Measurements from ENCODE around the gene EDAR.
A peak's percentile ranks its signal among the peaks of the same experiment; 100 is the strongest.

Gene EDAR

DNA sequence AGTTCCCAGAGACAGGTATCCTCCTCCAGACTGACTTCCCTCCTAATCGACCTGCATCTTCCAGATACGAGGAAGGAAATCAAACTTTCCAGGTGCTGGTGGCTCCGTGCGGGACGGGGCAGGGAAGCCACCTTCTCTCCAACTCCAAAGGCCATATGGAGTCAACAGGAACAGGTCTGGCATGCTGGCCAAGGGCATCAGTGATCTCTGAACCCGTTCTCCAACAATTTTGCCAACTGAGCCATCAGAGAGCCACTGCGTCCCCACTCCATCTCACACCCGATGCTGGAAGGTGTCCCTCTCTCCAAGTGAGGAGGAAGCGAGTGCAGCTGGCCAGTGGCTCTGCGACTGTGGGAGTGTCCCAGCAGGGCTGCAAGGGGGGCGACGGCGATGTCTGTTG, 5.4 kb downstream of the EDAR start:
- DNase-seq, result no peak
- no peak for ATAC-seq (replicated peaks)
- Mint-ChIP-seq H3K4me1 (no peaks in the 10 kb centered on the region), H3K36me3 (no peaks in the 10 kb centered on the region), H3K27me3 (peaks cover 18 to 22% of the 10 kb centered on the region in 2 donors), H3K9me3 (no peaks in the 10 kb centered on the region), H3K27ac (no peak overlapping the region), H3K4me3 (no peak overlapping the region)

DNA sequence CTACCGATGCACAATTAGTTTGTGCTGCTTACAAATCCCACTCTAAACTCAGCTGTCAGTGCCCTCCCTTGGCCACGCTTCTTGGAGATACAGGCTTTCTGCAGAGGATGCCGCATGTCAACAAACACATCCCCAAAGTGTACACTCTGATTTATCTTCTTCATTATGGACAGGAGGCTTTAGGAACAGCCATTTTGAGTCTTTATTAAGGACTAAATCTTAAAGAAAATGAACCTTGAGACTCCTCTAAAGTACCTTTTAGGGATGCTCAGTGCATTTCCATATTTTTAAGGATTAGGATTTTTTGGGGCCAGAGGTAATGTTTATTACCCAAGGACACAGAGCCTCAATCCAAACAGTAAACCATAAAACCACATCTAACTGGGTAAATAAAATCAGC, 6.0 kb downstream of the EDAR start:
- DNase-seq (no peak), ATAC-seq (replicated peaks) (no peak)
- Mint-ChIP-seq H3K4me3 (no peak overlapping the region), H3K9me3 (no peaks in the 10 kb centered on the region), H3K27me3 (peaks cover 16 to 19% of the 10 kb centered on the region in 2 donors), H3K36me3 (no peaks in the 10 kb centered on the region), H3K27ac (no peak overlapping the region), H3K4me1 (no peaks in the 10 kb centered on the region)

DNA sequence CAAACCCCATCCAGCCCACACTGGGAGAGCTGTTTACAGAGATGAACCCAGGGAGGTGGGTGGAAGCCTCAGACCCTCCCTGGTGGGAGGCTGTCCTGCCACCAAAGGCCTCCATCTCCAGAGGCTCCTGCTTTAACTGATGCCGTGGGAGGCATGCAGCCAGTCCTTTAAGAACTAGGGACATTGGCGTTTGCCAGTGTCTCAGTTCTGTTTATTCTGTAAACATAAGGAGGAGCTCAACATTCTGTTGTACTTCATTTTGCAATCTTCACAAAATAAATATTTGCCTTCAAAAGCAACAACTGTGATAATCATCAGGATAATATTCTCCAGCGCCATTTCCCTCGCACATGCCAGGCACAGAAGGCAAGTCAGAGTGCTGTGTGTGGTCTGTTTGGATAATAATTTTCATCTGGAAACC, 6.8 kb downstream of the EDAR start:
- DNase-seq (no peak), ATAC-seq (replicated peaks) (no peak)
- H3K9me3 Mint-ChIP-seq, result no peaks in the 10 kb centered on the region
- no peak overlapping the region for H3K4me3 Mint-ChIP-seq
- peaks cover 13 to 17% of the 10 kb centered on the region in 2 donors for H3K27me3 Mint-ChIP-seq
- no peak overlapping the region for H3K27ac Mint-ChIP-seq
- no peaks in the 10 kb centered on the region for H3K4me1 Mint-ChIP-seq
- no peaks in the 10 kb centered on the region for H3K36me3 Mint-ChIP-seq

DNA sequence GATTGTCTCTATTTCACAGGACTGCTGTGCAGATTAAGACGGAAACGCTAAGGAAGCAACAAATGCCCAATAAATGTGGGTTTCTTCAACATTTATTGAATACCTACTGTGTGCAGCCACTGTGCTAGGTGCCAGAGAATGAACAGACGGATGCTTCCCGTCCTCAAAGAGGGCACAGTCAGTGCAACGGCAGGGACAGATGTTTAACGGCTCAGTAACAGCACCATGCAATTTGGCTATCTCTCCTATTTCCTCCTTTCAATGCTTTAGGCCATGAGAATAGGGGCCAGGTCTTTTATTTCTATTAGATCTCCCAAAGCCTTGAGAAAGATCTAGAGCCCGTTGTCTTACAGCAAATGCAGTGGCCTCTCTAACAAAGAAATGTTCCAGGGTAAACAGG, 7.2 kb downstream of the EDAR start:
- no peak for DNase-seq
- Mint-ChIP-seq H3K27me3 (peaks cover 12 to 17% of the 10 kb centered on the region in 2 donors), H3K36me3 (no peaks in the 10 kb centered on the region), H3K4me3 (no peak overlapping the region), H3K9me3 (no peaks in the 10 kb centered on the region), H3K27ac (no peak overlapping the region), H3K4me1 (no peaks in the 10 kb centered on the region)
- ATAC-seq (replicated peaks), result no peak

DNA sequence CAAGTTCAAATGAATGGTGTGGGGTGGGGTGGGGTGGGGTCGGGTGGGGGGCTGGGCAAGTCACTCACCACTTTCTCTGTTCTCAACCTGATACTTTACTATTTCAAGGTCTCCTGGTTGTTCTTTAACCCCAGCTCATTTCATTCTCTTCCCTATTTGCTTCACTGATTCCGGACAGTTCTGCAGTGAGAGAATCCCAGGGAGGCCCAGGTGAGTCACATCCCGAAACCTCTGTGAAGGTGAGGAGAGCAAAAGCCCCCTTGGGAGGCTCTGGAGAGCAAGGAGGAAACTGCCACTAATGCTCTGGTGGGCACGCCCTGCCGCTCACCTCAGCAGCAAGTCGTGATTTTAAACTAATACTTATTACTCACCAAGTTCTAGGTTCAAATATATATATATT, 8.9 kb downstream of the EDAR start:
- DNase-seq (no peak), ATAC-seq (replicated peaks) (no peak)
- Mint-ChIP-seq H3K9me3 (no peaks in the 10 kb centered on the region), H3K36me3 (no peaks in the 10 kb centered on the region), H3K27ac (no peak overlapping the region), H3K4me1 (no peaks in the 10 kb centered on the region), H3K27me3 (peaks cover 8 to 17% of the 10 kb centered on the region in 2 donors), H3K4me3 (no peak overlapping the region)

DNA sequence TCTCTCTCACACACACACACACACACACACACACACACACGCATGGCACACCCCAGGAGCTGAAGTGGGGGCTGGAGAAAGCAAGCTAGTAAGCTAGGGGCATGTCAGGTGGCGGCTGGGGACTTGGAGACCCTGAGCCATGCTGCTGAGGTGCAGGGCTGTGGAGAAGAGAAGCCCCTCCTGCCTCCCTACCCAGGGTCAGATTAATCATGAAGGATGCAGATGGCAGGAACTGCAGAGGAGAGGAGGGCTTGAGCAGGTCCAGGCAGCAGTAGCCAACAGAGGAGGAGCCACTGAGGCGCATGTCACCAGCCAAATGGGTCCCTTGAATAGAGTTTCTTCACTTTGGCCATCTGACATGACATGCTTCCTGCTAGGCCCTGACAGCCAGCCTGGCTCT, 9.6 kb downstream of the EDAR start:
- ATAC-seq (replicated peaks) (no peak), DNase-seq (no peak)
- no peaks in the 10 kb centered on the region for H3K9me3 Mint-ChIP-seq
- H3K36me3 Mint-ChIP-seq, result no peaks in the 10 kb centered on the region
- no peaks in the 10 kb centered on the region for H3K4me1 Mint-ChIP-seq
- H3K27me3 Mint-ChIP-seq, result peaks cover 8 to 15% of the 10 kb centered on the region in 2 donors
- no peak overlapping the region for H3K4me3 Mint-ChIP-seq
- peak overlapping the region; percentile 62 for H3K27ac Mint-ChIP-seq

DNA sequence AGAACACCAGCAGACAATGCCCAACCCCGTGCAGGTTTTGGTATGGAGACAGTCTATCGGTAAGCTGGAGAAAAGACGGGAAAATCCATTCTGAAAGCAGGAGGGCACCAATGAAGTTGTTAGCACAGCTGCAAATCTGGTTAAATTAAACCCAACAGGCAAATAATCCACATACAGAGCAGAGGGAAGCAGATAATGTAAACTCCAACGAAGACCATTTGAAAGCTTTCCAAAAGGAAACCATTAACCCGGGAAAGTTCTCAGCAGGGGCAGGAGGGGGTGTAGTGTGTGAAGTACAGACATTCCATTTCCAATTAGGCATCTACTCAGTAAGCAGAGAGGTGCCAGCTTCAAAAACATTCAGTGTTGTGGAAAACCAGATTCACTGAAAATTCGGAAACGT, 10.3 kb downstream of the EDAR start:
- ATAC-seq (replicated peaks) (no peak), DNase-seq (no peak)
- no peaks in the 10 kb centered on the region for H3K36me3 Mint-ChIP-seq
- H3K27me3 Mint-ChIP-seq, result peaks cover 7% of the 10 kb centered on the region in 2 donors
- no peak overlapping the region for H3K4me3 Mint-ChIP-seq
- H3K9me3 Mint-ChIP-seq, result no peaks in the 10 kb centered on the region
- peak overlapping the region; percentile 51 for H3K27ac Mint-ChIP-seq
- no peaks in the 10 kb centered on the region for H3K4me1 Mint-ChIP-seq

DNA sequence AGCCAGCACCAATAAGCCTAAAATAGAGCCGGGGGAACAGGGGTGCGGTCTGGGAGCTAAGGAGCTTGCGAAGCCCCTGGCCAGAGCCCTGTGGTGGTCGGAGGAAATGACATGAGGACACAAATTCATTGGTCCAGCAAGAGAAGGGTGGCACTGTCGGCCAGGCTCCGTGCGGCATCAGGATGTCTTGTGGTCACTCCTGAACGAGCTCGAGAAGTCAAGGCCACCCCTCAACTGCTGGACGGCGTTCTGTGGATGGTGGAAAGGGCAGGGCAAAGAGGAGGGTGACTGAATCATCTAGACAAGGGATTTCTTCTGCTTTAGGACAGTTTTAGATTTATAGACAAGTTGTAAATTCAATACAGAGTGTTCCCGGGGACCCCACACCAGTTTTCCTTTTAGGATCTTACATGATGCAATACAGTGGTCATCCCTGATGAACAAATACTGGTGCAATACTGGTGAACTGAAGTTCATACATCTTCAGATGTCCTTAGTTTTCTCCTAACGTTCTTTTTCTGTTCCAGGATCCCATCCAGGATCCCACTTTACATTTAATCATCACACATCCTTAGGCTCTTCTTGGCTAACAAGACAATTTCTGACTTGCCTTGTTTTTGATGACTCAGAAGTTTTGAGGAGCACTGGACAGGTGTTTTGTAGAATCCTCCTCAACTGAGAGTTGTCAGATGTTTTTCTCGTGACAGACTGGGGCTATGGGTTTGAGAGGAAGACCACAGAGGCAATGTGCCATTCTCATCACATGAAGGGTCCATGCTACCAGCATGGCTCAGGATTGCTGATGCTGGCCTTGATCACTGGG, 13.2 kb downstream of the EDAR start:
- Mint-ChIP-seq H3K4me3 (no peak overlapping the region), H3K36me3 (no peaks in the 10 kb centered on the region), H3K27me3 (peaks cover 0 to 4% of the 10 kb centered on the region in 2 donors), H3K4me1 (no peaks in the 10 kb centered on the region), H3K27ac (no peak overlapping the region), H3K9me3 (no peaks in the 10 kb centered on the region)
- ATAC-seq (replicated peaks), result no peak
- DNase-seq, result no peak

DNA sequence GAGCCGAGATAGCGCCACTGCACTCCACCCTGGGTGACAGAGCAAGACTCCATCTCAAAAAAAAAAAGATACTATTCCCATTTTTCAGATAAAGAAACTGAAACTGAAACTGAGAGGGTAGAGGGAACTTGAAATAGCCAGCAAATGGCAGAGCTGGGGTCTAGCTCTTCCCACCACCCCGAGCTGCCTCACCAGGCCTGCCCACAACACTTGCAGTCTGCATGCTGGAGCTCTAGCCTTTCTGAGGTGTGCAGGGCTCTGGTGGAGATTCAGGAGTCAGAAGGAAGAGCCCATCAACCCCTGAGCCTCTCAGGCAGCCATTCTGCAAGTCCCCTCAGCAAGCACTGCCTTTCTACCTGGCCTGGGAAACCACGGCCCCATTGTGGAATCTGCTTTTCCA, 14.3 kb downstream of the EDAR start:
- no peaks in the 10 kb centered on the region for H3K4me1 Mint-ChIP-seq
- no peak overlapping the region for H3K4me3 Mint-ChIP-seq
- DNase-seq (no peak), ATAC-seq (replicated peaks) (no peak)
- H3K27ac Mint-ChIP-seq, result no peak overlapping the region
- no peaks in the 10 kb centered on the region for H3K9me3 Mint-ChIP-seq
- no peaks in the 10 kb centered on the region for H3K36me3 Mint-ChIP-seq
- peaks cover 0 to 2% of the 10 kb centered on the region in 2 donors for H3K27me3 Mint-ChIP-seq

DNA sequence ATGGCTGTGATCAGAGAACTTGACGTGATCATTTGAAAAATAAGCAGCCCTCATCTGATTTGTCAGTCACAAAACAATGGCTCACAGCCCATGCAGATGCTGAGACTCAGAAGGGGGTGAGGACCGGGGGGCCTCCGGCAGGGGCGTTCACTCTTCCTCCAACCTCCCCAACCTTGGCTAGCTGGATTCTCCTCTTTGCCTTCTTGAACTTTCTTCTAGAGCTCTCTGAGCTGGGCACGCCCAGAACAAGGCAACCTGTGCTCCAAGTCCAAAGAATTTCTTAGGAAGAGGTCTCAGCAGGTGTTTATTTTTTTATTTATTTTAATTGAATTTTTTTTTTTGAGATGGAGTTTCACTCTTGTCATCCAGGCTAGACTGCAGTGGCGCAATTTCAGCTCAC, 16.4 kb downstream of the EDAR start:
- DNase-seq, result no peak
- Mint-ChIP-seq H3K4me3 (no peak overlapping the region), H3K27me3 (no peaks in the 10 kb centered on the region), H3K4me1 (no peaks in the 10 kb centered on the region), H3K36me3 (no peaks in the 10 kb centered on the region), H3K9me3 (no peaks in the 10 kb centered on the region), H3K27ac (no peak overlapping the region)
- no peak for ATAC-seq (replicated peaks)

DNA sequence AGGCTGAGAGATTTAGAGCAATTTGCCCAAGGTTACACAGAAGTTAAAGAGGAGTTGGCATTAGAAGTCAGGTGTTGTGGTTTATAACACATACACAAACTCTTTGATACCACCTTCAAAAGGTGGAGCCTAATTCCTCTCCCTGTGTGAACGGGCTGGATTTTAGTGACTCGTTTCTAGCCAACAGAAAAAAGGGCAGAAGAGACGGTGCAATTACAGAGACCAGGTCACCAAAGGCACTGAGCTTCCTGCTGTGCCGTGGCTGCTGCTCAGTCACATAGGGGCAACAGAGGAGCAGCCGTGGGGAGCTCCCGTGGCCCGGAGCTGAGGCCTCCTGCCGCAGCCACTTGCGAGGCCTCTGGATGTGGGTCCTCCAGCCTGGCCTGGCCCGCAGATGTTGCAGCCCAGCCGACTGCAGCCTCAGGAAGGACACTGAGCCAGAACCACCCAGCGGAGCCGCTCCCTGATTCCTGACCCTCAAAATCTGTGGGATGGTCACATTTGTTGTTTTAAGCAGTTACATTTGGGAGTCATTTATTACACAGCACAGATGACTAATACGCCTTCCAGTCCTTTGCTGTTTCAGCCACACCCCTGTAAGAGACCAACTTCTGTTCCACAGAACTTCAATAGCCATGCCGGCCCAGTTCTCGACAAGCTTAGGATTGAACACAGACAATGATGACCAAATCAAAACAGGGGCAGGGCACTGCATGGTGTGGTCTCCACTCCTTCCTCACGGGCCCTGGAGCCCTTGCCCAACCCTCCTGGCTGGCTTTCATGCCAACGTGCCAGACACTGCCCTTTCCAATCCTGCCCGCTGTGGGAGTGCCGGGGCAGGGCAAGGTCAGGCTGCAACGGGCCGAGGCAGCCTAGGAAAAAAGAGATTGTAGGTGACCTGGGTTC, 17.1 kb downstream of the EDAR start:
- H3K27me3 Mint-ChIP-seq, result no peaks in the 10 kb centered on the region
- no peak overlapping the region for H3K27ac Mint-ChIP-seq
- H3K4me3 Mint-ChIP-seq, result no peak overlapping the region
- DNase-seq, result no peak
- ATAC-seq (replicated peaks), result no peak
- H3K9me3 Mint-ChIP-seq, result no peaks in the 10 kb centered on the region
- no peaks in the 10 kb centered on the region for H3K36me3 Mint-ChIP-seq
- H3K4me1 Mint-ChIP-seq, result no peaks in the 10 kb centered on the region

DNA sequence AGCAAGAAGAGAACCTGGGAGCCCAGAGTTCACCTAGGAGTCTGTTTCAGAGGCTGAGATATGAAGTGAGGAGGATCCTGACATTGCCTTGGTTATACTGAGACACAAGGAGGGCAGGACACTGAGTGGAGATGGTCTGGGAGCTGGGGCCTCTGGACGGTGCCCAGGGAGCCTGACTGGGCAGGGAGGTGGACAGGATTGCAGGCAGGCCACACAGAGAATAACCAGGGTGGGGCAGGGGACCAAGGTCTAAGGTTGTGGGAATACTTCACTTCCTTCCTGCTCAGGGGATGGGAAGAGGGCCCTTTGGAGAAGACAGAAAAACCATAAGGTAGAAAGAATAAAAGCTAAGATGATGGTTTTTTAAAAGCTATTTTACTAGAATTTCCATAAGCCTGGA, 18.7 kb downstream of the EDAR start:
- no peak for ATAC-seq (replicated peaks)
- H3K27ac Mint-ChIP-seq, result peak overlapping the region; percentile 4

DNA sequence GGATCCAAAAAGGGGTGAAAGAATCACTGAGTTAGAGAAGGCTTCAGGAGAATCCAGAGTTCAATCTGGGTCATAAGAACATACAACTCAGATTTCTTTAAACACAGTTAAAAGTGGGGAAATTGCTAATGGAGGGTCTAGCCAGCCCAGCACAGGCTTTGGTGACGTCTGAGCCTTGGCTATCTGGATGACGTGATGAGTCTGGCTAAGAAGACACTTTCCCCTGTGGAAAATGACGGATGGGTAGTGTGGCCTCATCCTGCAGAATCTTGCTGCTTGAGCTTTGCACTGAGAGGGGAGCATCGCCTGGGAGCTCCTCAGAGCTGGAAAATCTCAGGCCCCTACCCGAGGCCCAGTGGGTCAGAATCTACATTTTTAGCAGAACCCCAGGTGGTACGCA, 19.2 kb downstream of the EDAR start:
- no peak overlapping the region for H3K4me3 Mint-ChIP-seq
- H3K4me1 Mint-ChIP-seq, result no peaks in the 10 kb centered on the region
- H3K27ac Mint-ChIP-seq, result no peak overlapping the region
- H3K27me3 Mint-ChIP-seq, result no peaks in the 10 kb centered on the region
- DNase-seq (no peak), ATAC-seq (replicated peaks) (no peak)
- H3K9me3 Mint-ChIP-seq, result no peaks in the 10 kb centered on the region
- no peaks in the 10 kb centered on the region for H3K36me3 Mint-ChIP-seq

More for the DNA sequence above, 18.7 kb downstream of the EDAR start:
- DNase-seq, result no peak
- no peak overlapping the region for H3K4me3 Mint-ChIP-seq
- no peaks in the 10 kb centered on the region for H3K9me3 Mint-ChIP-seq
- H3K4me1 Mint-ChIP-seq, result no peaks in the 10 kb centered on the region
- H3K36me3 Mint-ChIP-seq, result no peaks in the 10 kb centered on the region
- H3K27me3 Mint-ChIP-seq, result no peaks in the 10 kb centered on the region

DNA sequence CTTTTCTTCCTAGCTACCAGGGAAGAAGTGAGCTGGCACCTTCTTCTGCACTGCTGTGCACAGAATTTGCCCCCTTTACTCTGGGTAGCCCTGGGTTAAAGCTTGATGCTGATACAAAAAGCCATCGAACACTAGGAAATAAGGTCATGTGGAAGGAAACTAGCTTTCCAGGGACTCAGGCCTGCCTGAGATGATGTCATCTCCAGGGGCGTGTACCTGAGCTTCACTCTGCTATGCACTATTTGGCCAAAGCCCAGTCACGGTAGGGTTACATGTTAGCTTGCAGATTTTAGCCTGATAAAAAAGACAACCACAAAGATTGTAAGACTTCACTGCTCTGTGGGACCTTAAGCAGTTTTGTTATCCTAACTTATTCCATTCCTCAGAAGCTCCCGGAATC, 20.4 kb downstream of the EDAR start:
- Mint-ChIP-seq H3K4me3 (no peak overlapping the region), H3K27ac (no peak overlapping the region), H3K36me3 (no peaks in the 10 kb centered on the region), H3K4me1 (no peaks in the 10 kb centered on the region), H3K27me3 (no peaks in the 10 kb centered on the region), H3K9me3 (no peaks in the 10 kb centered on the region)
- DNase-seq (no peak), ATAC-seq (replicated peaks) (no peak)

DNA sequence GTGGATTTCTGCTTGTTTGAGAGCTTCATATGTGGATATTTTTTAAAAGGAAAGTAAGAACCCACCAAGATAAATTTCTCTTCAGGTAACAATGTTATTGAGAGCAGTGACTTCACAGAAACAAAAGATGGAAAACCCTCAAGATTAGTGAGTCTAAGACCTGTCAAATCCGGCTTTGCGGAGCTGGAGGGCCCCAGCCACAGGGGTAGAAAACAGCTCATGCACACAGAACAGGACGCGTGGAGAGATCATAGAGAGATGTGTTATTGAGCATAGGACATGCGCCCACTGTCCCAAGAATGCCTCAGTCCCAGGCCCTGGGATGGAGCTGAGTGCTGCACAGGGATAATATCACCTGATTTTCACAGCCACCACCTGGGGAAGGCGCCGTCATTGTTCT, 21.3 kb downstream of the EDAR start:
- Mint-ChIP-seq H3K27ac (no peak overlapping the region), H3K36me3 (no peaks in the 10 kb centered on the region), H3K4me3 (no peak overlapping the region), H3K27me3 (no peaks in the 10 kb centered on the region), H3K9me3 (no peaks in the 10 kb centered on the region), H3K4me1 (no peaks in the 10 kb centered on the region)
- DNase-seq, result no peak
- no peak for ATAC-seq (replicated peaks)

Data from stimulated activated naive B cell treated with anti-CD40 and anti-IgM and Interleukin-4, amounts not matched to agents 10 μg/mL and 1 μg/mL and 100 μg/mL, for 72 hours (primary cell).